Measurements from ENCODE around the gene BCL2A1.
"Not testable (repeated sequence)": the region's sequence is repeated elsewhere in the genome, so short reads cannot be mapped to it uniquely, and the experiment has no call there.

The BCL2A1 gene

DNA sequence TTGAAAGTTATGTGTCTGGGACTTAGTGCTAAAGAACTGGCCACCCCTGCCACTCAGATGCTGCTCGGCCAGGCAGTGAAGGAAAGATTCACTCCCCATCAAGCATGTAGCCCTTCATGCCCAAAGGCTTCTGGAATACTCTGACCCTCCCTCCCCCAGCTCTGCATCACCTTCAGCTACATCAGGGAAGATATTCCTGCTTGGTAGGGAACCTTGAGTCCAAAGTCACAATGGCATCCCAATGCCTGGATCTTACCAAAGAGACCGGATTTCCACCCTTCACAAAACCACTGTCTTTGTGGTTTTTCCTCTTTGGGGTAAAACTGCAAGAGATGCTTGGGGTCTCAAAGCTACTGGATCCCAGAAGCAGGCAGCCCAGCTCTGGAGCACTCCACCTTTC is 18.2 kb upstream of the BCL2A1 start:
- DNase-seq (ENCODE audit: low spot score) = no peak

DNA sequence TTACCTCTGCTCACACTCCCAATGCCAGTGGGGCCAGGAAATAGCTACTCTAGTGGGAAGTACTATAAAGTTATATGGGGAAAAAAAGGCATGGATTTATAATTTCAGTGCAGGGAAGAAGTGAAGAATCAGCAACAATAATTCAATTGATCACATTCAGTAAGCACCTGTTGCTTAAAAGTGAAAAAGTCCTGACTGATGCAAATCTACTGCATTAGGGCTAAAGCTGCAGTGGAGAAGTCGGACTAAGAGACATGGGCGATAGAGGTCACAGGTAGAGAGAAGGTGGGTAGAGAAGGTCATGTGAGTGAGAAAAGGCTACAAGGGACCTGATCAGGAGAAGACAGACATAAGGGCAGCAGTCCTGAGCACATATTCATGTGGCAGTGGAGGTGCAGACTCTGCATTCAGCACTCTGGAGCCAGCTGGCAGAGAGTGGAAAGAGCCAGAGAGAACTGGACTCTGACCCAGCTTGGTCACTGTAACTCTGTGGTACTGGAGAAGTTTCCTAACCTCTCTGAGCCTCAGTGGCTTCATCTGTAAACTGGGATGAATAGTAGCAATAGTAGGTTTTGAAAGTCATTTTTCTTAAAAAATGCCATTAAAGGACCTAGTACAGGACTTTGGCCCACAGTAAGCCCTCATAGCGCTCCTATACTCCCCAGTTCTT is 17.6 kb upstream of the BCL2A1 start:
- DNase-seq (ENCODE audit: low spot score) = no peak

DNA sequence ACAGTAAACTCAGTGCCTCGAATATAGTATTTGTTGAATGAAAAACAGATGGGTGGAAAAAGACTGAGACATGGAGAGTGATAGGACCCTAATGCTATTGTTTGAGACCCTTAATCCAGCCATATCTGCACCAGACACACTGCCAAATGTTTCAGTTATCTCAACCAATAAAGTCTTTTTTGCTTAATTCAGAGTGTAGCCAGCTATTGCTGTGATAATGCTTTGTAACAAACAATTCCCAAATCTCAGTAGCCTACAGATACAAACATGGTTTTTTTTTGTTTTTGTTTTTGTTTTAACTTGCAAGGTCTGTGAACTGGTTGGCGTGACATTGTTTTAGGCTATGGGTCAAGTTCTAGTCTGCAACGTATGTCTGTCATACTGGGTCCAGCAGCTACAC is 17.0 kb upstream of the BCL2A1 start:
- DNase-seq (ENCODE audit: low spot score) = no peak

DNA sequence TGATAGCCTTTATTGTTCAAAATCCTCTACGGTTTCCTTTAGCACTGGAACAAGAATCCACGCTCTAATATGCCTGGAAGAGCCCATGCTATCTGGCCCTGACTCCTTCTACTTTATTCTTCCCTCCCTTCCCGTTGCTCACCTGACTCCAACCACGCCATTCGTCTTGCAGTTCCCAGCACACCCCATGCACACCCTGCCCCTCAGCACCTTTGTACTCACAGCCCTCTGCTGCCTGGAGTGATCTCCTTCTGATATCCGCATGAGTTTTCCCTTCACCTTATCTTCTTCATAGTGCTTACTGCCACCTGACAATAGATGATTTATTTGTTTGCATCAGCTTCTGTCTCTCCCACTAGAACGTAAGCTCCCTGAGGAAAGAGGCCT is 16.6 kb upstream of the BCL2A1 start:
- DNase-seq (ENCODE audit: low spot score) = no peak

DNA sequence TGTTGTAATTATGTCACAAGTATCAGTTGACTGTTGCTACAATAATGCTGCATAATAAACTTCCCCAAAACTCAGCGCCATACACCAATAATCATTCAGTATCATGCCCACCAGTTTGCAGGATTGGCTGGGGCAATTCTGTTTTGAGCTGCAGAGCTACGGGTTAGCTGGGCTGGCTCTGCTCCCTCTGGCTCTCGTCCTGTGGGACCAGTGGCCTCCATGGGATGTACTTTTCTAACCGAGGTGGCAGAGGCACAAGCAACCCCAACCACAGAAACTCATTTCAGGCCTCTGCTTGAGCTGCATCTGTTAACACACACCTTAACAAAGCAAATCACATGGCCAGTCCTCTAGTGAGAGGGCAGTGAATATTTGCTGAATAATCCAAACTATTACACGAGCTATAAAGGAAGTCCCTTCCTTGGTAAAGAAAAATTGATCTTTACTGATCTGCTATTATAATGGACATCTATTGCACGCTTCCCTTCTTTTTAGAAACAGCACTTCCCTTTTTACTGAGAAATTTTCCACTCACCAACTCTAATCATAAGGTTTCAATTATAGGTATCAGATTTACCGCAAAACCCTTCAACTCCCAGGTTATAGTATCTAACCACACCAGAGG is 10.9 kb upstream of the BCL2A1 start:
- no peak for DNase-seq (ENCODE audit: low spot score)

DNA sequence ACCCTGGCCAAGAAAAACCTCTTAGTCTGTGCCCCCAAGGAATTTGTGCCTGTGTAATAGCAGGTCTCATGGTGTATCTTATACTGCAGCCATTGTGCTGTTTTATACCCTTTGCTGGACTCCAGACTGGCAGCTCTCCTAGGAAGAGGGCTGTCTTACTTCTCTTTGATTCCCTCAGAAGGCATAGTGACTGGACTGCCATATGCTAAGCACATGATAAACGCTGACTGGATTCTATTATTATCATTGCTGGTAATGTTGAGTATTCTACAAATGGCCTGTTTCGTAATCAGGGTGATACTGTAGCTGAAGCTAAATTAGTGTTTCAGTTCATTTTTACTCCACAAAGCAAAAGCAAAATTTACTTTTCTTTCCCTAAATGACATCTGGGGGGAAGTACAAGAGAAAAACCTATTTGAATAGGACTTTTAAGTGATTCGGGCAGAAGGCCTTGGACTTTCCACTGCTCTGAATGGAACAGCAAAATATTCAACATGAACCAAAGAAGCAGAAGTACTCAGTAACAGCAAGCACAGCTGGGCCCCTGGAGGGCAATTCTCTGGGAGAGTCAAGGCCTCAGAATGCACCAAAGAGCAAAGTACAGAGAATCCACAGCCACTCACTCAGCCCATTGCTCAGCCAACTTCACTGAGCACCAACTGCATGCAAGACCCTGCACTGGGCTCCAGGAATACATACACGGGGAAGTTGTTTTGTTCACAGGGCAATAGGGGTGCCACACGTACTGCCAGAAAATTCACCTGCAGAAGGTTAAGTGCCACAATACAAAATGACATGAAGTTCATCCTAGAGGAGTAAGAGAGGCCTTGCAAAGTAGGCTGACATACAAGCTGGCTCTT is 7.9 kb upstream of the BCL2A1 start:
- DNase-seq (ENCODE audit: low spot score) = no peak

DNA sequence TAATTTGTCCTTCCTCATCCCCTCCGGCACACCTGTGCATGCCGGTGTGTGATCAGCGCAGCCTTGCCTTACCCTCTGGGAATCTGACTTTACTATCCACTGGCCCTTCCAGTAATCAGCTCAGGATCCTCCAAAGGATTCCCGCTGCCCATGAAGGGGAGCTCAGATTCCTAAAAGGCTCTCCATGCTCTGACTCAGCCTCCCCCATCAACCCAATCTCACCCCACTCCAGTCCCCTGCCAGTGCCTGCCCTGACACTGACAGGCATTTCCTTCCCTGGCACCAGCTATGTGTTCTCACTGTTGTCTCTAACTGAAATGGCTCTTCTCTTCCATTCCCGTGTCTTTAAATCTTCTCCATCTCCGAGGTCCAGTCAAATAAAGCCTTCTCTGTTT is 7.3 kb upstream of the BCL2A1 start:
- no peak for DNase-seq (ENCODE audit: low spot score)

DNA sequence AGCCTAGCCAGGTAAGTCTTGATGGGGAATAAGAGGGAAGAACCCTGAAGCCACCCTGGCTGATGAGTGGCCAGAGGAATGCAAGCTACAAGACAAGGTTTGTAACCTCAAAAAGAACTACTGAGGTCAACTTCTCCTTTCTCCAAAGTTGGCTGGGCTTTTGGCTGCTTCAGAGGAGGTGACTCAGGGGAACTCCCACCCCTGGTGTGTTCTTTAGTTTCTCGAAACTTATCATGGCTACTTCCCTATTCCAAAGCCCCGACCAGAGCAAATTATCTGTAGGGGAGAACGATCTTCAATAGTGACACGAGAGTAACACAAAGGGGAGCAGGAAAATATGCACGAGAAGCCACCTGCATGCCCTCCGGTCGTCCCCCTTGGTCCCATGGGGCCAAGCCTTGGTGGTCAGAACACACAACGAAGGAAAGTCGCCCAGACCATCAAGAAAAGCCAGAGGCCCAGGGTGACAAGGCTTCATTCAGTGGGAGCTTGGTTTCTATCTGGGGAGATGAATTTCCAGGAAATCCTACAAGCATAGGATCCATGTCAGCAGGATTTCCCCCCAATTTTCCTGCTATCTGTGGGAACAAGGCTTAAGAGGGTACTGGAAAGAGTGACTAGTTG is 6.5 kb upstream of the BCL2A1 start:
- DNase-seq (ENCODE audit: low spot score) = no peak

DNA sequence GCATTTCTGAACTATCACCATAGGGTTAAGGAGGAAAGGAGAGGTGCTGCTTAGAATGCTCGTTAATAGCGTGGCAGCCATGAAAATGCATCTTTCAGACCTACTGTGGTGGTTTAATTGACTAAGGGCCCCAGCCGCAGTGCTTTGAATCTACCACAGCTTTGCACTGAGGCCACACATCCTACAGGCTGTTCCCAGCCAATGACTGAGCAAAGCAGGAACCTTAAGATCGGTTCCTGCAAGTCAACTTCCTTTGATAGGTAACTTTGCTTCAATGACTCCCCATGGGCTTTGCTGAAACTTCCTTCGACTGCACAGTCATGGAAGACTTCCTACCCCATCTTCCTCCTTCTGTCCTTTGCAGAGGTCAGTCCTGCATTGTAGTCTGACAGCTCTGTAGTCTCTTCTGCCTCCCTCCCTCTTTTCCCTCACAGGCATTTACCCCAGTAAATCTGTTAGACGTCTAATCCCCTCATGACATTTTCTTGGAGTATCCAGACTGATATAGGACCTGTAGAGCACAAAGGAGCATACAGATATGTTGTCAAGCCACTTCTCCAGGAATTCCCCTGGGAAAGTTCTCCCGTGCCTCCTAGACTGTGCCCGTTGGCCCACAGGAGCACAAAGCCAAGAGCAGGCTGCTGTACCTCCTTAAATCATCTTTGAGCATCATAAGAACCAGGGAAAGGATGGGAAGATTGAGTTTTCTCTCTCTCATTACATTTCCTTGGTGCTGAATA is 2.6 kb upstream of the BCL2A1 start:
- no peak for DNase-seq (ENCODE audit: low spot score)

DNA sequence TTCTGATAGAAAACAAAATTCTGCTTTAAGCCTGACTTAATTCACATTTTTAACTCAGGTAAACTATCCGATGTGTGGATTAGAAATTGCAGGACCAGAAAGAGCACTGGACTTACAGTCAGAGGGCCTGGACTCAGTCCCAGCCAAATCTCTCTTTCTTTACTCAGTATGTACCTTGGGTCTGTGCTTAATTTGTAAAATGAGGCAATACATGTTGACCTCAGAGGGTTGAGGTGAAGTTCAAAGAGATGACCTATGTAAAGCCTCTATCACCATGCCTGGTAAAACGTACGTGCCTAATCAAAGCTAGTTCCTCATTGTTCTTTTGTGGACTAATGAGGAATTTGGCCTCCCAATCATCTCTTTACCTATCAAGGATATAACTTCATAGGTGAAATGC is 1.9 kb upstream of the BCL2A1 start:
- no peak for DNase-seq (ENCODE audit: low spot score)

DNA sequence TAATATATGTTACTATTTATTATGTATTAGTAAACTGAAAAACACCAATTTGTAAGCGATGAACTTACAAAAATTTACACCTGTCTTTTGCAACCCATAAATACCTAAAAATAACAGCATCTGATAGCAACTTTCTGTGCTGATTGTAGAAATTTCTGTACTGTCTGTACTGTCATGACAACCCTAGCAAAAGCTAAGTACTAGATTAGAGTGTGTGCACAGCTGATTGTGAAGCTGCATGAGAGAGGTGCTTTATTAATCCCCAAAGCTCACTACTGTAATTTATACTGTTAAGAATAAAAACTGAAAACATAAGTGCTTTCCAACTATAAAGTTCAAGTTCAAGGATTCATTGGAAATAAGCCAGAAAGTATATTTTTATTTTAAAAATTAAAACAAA is 815 bp downstream of the BCL2A1 start:
- DNase-seq (ENCODE audit: low spot score) = no peak

DNA sequence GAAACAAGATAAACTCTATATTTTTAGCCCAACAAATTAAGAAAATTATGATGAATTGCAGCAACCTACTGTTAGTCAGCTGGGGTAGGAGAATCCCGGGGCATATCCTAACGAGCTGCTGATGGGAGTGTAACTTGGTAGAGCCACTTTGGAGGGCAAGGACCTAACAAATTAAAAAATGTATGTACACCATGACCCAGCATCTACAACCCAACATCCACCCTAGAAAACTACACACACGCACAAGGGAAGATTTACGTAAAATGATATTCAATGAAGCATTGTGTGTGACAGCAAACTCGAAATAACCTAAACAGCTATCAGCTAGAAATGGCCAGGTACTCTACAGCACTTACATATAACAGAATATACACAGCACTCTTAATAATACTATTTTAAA is 1.9 kb downstream of the BCL2A1 start:
- DNase-seq (ENCODE audit: low spot score) = no peak

DNA sequence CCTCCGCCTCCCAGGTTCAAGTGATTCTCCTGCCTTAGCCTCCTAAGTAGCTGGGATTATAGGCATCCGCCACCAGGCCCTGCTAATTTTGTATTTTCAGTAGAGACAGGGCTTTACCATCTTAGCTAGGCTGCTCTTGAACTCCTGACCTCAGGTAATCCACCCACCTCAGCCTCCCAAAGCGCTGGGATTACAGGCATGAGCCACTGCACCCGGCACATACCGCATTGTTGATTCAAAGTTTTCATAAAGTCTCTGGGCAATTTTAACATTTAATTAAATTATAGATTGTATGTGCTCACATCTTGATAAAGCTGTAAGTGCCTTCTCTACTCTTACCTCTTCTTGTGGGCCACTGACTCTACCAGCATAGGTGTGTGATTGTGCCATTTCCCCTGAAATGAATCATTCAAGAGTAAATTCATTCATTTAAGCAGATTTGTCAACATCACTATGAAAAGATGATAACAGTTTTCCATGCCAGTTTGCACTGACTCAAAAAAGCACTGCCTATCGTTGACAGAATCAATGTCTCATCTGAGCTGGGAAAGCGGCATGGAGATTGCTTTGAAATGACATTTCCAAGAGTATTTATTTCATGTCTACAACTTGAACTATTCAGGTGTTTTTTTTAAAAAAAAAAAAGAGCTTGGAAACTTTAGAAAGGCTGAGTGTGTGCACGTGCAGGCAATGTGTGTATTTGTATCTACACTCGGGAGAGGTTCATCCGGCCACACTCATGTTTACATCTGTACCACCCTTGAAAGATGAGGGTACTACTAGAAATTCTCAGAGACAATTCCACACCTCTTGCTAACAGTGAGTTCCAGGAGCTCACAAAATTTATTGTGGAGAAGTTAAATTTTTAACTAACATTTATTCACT is 3.5 kb downstream of the BCL2A1 start:
- DNase-seq (ENCODE audit: low spot score) = no peak

DNA sequence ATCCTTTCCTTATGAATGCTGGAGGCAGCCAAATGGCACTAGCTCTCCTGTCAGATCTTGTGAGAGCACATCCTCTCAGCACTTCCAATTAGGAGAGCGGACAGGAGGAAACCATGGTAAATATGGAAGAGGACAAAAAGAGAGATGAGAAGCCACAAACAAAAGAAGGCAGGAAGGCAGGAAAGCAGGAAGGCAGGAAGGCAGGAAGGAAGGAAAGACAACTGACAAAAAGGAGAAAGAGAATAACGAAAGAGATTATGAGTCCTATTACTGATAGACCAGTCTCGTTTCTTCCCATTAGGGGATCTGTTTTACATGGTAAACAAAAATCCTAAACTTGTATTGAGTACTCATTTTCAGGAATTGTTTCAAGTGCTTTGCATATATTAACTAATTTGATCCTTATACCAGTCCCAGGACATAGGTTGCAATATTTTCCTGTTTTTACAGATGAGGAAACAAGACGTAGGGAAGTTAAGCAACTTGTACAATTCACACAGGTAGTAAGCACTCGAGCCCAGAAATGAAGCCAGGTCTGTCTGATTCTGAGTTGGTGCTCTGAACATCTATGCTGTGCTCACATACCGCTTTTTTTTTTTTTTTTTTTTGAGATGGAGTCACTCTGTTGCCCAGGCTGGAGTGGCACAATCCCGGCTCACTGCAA is 4.2 kb downstream of the BCL2A1 start:
- DNase-seq (ENCODE audit: low spot score) = no peak

DNA sequence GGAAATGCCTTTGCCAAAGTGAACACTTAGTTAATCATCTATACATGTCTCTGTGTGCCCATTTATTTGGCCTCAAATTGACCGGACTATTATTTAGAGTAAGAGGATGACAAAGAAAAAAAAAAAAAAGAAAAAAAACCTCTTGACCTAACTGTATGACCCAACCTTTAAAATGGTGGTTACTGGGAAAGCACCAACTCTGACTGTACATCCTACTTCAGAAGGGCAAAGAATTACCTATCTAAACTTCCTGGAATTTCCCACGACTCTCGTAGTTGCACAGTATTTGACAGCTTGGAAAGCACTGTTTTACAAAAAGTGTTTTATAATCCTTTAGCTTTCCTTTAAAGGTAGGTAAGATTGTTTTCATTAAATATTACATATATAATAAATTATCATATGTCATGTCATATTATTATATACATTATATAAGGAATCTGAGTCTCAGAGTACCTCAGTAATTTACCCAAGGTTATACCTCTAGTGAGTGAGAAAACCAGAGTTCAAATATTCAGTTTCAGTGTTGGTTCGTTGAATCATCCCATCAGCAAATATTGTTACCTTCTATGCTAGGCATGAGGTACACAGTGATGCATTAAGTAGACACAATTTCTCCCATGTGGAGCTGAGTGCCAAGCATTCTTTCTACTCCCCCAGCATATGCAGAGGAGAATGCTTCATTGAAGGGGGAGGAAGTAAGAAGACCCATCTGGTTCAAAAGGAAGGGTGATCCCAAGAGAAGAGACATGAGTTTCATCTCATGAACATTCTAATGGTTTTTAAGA is 5.0 kb downstream of the BCL2A1 start:
- no peak for DNase-seq (ENCODE audit: low spot score)

DNA sequence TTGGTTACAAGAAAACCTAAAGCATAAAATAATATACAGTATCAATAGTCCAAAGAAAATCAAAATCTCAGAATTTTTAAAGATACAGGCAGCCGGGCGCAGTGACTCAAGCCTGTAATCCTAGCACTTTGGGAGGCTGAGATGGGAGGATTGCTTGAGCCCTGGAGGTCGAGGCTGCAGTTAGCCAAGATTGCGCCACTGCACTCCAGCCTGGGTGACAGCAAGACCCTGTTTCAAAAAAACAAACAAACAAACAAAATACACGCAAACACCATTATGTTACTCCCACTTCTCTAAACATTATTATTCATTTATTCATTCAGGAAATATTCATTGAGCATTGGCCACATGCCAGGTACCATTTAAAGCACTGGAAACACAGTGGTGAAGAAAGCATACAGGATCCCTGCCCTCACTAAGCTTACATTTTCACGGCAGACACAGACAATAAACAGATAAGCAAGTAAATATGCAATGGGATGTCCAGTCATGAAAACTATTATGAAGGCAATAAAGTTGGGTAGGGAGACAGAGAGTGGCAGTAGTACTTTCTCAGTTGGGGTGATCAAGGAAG is 6.7 kb downstream of the BCL2A1 start:
- no peak for DNase-seq (ENCODE audit: low spot score)

DNA sequence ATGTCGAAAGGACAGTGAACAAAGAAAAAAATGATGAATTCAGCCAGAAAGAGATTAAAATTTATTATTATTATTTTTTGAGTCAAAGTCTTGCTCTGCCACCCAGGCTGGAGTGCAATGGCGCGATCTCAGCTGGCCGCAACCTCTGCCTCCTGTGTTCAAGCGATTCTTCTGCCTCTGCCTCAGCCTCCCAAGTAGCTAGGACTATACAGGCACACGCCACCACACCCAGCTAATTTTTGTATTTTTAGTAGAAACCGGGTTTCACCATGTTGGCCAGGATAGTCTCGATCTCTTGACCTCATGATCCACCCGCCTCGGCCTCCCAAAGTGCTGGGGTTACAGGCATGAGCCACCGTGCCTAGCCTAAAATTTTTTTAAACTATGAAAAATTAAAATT is 8.1 kb downstream of the BCL2A1 start:
- not testable (repeated sequence) for DNase-seq (ENCODE audit: low spot score)

DNA sequence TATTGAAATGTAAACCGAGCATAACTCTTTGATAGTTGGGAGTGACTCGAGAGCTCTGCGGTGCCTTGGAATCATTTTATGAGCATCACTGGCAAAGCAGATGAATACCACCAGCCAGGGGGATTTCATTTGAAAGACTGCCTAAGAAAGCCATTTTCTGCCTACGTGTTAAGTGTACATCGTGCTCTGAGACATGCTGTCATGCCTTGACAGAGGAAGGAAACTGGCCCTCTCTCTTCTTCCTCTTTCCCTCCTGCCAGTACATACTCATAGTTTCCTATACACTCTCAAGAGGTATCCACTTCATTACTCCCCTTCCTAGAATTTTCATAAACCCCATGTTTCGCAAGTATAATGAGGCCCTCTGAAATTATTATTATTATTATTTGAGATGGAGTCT is 8.8 kb downstream of the BCL2A1 start:
- no peak for DNase-seq (ENCODE audit: low spot score)

DNA sequence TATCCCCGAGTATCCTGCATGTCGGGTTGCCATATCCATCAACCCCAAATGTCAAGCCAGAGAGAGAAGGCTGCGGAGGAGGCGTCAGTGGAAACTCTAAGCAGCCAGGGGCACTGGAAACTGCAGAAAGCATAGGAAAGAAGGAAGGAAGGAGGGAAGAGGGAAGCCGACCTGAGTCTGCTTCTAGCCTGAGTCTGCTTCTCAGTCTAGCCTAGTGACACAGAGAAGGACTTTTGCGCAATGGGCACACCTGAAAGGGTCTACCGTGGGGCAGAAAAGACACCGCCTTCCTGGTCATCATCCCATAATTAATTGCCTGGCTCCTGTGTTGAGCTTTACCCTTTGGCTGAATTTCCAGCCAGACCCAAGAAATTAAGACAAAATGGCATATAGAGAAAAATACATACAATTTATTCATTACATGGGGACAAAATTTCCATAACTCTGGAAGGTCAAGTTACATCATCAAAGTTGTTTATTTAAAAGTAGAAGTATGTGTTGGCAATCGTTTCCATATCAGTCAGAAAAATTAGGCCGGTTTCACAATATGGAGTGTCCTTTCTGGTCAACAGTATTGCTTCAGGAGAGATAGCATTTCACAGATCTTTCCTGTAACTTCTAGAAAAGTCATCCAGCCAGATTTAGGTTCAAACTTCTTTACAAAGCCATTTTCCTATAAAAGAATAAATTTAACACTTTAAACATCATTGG is 10.3 kb downstream of the BCL2A1 start:
- DNase-seq (ENCODE audit: low spot score) = no peak

All from cerebellar cortex (tissue), 1 donor.